MM.1S (cell line): ENCODE data around the gene ZNF724.

Source experiments
- CTCF ChIP-seq: fragments of 300-600 bp; sonication (generic); IDR thresholded peaks from 2 replicates; pipeline ENCODE4 v1.5.1; 2016; ENCODE audit warnings: antibody characterized with exemption, low read length, mixed read lengths
- EZH2 ChIP-seq: fragments of 300-600 bp; sonication (generic); optimal IDR thresholded peaks from 2 replicates; pipeline ENCODE3; 2017; ENCODE audit warnings: low read depth, mild to moderate bottlenecking, antibody characterized with exemption, low read length, mixed read lengths
- EZH2phosphoT487 ChIP-seq: fragments of 300-600 bp; sonication (generic); IDR thresholded peaks from 2 replicates; pipeline ENCODE4 v1.6.1; 2018; ENCODE audit warnings: antibody characterized with exemption, low read length

DNA sequence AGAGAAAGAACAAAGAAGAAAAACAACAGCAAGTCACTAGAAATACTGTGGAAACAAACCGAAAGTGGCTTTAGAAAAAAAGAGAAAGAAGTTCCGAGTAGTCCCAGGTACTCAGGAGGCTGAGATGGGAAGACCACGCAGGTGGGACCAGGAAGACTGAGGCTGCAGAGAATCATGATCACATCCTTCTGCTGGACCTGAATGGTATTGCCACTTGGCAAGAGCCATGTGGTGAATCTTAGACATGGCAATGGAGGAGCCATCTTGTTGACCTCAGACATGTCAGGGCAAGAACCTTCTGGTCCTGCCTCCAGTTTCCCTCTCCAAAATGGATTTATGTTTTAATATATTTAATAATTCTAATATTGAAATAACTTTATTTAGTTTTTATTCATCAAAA, 37.4 kb upstream of the ZNF724 start:
- TF ChIP-seq CTCF (no peak), EZH2 (no peak), EZH2phosphoT487 (no peak)
